ENCODE results near the gene NCKAP5.

Gene NCKAP5

GRCh38 chr2:132645722-132646539 lies 922.3 kb downstream of the NCKAP5 start:
- DNase-seq, result no peak

- DNase-seq, result no peak
These were observed 923.1 kb downstream of the NCKAP5 start for GRCh38 chr2:132645176-132645575.

- DNase-seq, result no peak
These were observed 925.8 kb downstream of the NCKAP5 start for GRCh38 chr2:132642415-132642814.

GRCh38 chr2:132641819-132642218 lies 926.4 kb downstream of the NCKAP5 start:
- DNase-seq, result no peak

- no peak for DNase-seq
These were observed 928.1 kb downstream of the NCKAP5 start for GRCh38 chr2:132640116-132640515.

GRCh38 chr2:132638313-132639040 lies 929.8 kb downstream of the NCKAP5 start:
- no peak for DNase-seq

GRCh38 chr2:132636346-132636745 lies 931.9 kb downstream of the NCKAP5 start:
- DNase-seq, result no peak

- no peak for DNase-seq
These were observed 934.6 kb downstream of the NCKAP5 start for GRCh38 chr2:132633635-132634034.

- no peak for DNase-seq
These were observed 936.1 kb downstream of the NCKAP5 start for GRCh38 chr2:132632000-132632649.

GRCh38 chr2:132627536-132627935 lies 940.7 kb downstream of the NCKAP5 start:
- DNase-seq, result no peak

- DNase-seq, result no peak
These were observed 945.0 kb downstream of the NCKAP5 start for GRCh38 chr2:132623096-132623839.
